SK-N-SH treated with all-trans-retinoic acid at 6 μM for 48 hours (cell line): Measurements from ENCODE around the gene KDM4B.

Experiments
- ATAC-seq: fragments of 200-7000 bp; cut with Tn5 transposase; 3 replicates; pipeline ENCODE4 v1.9.1; 2020; ENCODE audit warnings: mild to moderate bottlenecking, moderate library complexity
- ARNTL ChIP-seq: fragments of 450-650 bp; formaldehyde crosslinking; IDR thresholded peaks from 2 replicates; pipeline ENCODE4 v1.5.0; 2020; ENCODE audit warnings: low read depth, mild to moderate bottlenecking, moderate library complexity, borderline replicate concordance
- BACH2 ChIP-seq: fragments of 250-450 bp; sonication (Bioruptor Pico); IDR thresholded peaks from 2 replicates; pipeline ENCODE4 v1.9.0; 2021; ENCODE audit warnings: mild to moderate bottlenecking, borderline replicate concordance
- CSDC2 ChIP-seq: fragments of 250-450 bp; sonication (Bioruptor Pico); IDR thresholded peaks from 2 replicates; pipeline ENCODE4 v1.5.0; 2020; ENCODE audit warnings: mild to moderate bottlenecking, moderate library complexity
- CSRNP3 ChIP-seq: fragments of 250-450 bp; sonication (Bioruptor Pico); IDR thresholded peaks from 2 replicates; pipeline ENCODE4 v1.5.1; 2021; ENCODE audit warnings: mild to moderate bottlenecking, moderate library complexity
- ESRRG ChIP-seq: fragments of 250-450 bp; sonication (Bioruptor Pico); IDR thresholded peaks from 2 replicates; pipeline ENCODE4 v1.6.1; 2021; ENCODE audit warnings: mild to moderate bottlenecking
- GLIS3 ChIP-seq: fragments of 250-450 bp; sonication (Bioruptor Pico); IDR thresholded peaks from 2 replicates; pipeline ENCODE4 v1.5.0; 2020; ENCODE audit warnings: mild to moderate bottlenecking, moderate library complexity
- ISL1 ChIP-seq: fragments of 250-450 bp; sonication (Bioruptor Pico); IDR thresholded peaks from 2 replicates; pipeline ENCODE4 v2.1.2; 2022; ENCODE audit warnings: mild to moderate bottlenecking, moderate library complexity
- PATZ1 ChIP-seq: fragments of 250-450 bp; sonication (Bioruptor Pico); IDR thresholded peaks from 2 replicates; pipeline ENCODE4 v1.8.0; 2020; ENCODE audit warnings: mild to moderate bottlenecking, moderate library complexity, borderline replicate concordance
- POU6F1 ChIP-seq: fragments of 250-450 bp; sonication (Bioruptor Pico); IDR thresholded peaks from 2 replicates; pipeline ENCODE4 v1.8.0; 2021; ENCODE audit warnings: low read depth, mild to moderate bottlenecking, moderate library complexity, borderline replicate concordance
- PPARA ChIP-seq: fragments of 250-450 bp; sonication (Bioruptor Pico); IDR thresholded peaks from 2 replicates; pipeline ENCODE4 v1.5.0; 2020; ENCODE audit warnings: mild to moderate bottlenecking, borderline replicate concordance
- RARB ChIP-seq: fragments of 250-450 bp; sonication (Bioruptor Pico); IDR thresholded peaks from 2 replicates; pipeline ENCODE4 v1.8.0; 2021; ENCODE audit warnings: mild to moderate bottlenecking, moderate library complexity
- SNAI2 ChIP-seq: fragments of 250-450 bp; sonication (Bioruptor Pico); IDR thresholded peaks from 2 replicates; pipeline ENCODE4 v1.5.0; 2020; ENCODE audit warnings: mild to moderate bottlenecking, moderate library complexity
- TCF4 ChIP-seq: fragments of 250-450 bp; sonication (Bioruptor Pico); IDR thresholded peaks from 2 replicates; pipeline ENCODE4 v1.8.0; 2021; ENCODE audit warnings: mild to moderate bottlenecking, moderate library complexity, borderline replicate concordance
- TSHZ2 ChIP-seq: fragments of 250-450 bp; sonication (Bioruptor Pico); IDR thresholded peaks from 2 replicates; pipeline ENCODE4 v1.5.0; 2020; ENCODE audit warnings: mild to moderate bottlenecking, moderate library complexity
- ZC3H10 ChIP-seq: fragments of 250-450 bp; sonication (Bioruptor Pico); IDR thresholded peaks from 2 replicates; pipeline ENCODE4 v1.5.1; 2021; ENCODE audit warnings: mild to moderate bottlenecking, moderate library complexity
- ZFP3 ChIP-seq: fragments of 250-450 bp; sonication (Bioruptor Pico); IDR thresholded peaks from 2 replicates; pipeline ENCODE4 v1.5.0; 2020; ENCODE audit warnings: mild to moderate bottlenecking, moderate library complexity
- ZFP30 ChIP-seq: fragments of 450-650 bp; formaldehyde crosslinking; IDR thresholded peaks from 2 replicates; pipeline ENCODE4 v1.5.0; 2022; ENCODE audit warnings: mild to moderate bottlenecking, moderate library complexity
- ZNF565 ChIP-seq: fragments of 450-650 bp; formaldehyde crosslinking; conservative IDR thresholded peaks from 2 replicates; pipeline ENCODE4 v1.5.0; 2020; ENCODE audit warnings: low read depth, mild to moderate bottlenecking, moderate library complexity
- ZNF70 ChIP-seq: fragments of 450-650 bp; formaldehyde crosslinking; IDR thresholded peaks from 2 replicates; pipeline ENCODE4 v1.5.0; 2020; ENCODE audit warnings: mild to moderate bottlenecking, moderate library complexity

The KDM4B gene

GRCh38 chr19:4997297-4997696 is 28.4 kb downstream of the KDM4B start:
- no peak for TF ChIP-seq ZNF565 (CRISPR knock-in tag)
- no peak for TF ChIP-seq PPARA (CRISPR knock-in tag)
- no peak for TF ChIP-seq ISL1
- TF ChIP-seq POU6F1 = no peak
- no peak for TF ChIP-seq ZC3H10
- TF ChIP-seq ESRRG (CRISPR knock-in tag) = no peak
- no peak for ATAC-seq

- ATAC-seq = no peak
Measured at GRCh38 chr19:5000120-5000611, 31.3 kb downstream of the KDM4B start.

GRCh38 chr19:5001615-5002014 is 32.7 kb downstream of the KDM4B start:
- TF ChIP-seq TCF4 (CRISPR knock-in tag) = no peak
- no peak for TF ChIP-seq CSRNP3 (CRISPR knock-in tag)
- TF ChIP-seq ZNF70 (CRISPR knock-in tag) = no peak
- no peak for TF ChIP-seq GLIS3
- no peak for TF ChIP-seq ISL1
- TF ChIP-seq POU6F1 = no peak
- no peak for TF ChIP-seq ZFP30 (CRISPR knock-in tag)
- TF ChIP-seq SNAI2 (CRISPR knock-in tag) = no peak
- TF ChIP-seq ESRRG (CRISPR knock-in tag) = no peak
- TF ChIP-seq BACH2 = no peak
- no peak for TF ChIP-seq ZC3H10
- TF ChIP-seq ARNTL (CRISPR knock-in tag) = no peak
- no peak for TF ChIP-seq TSHZ2 (CRISPR knock-in tag)
- TF ChIP-seq PATZ1 (CRISPR knock-in tag) = no peak
- ATAC-seq = peak; percentile 80

More at GRCh38 chr19:5000120-5000611, 31.3 kb downstream of the KDM4B start:
- TF ChIP-seq ISL1 = no peak
- no peak for TF ChIP-seq PPARA (CRISPR knock-in tag)
- TF ChIP-seq ZFP30 (CRISPR knock-in tag) = no peak
- TF ChIP-seq, all 23 proteins: peak for 0

- no peak for ATAC-seq
- no peak for TF ChIP-seq ZFP3 (CRISPR knock-in tag)
- TF ChIP-seq ZC3H10 = no peak
- no peak for TF ChIP-seq ESRRG (CRISPR knock-in tag)
- no peak for TF ChIP-seq CSDC2 (CRISPR knock-in tag)
- TF ChIP-seq RARB = no peak
- no peak for TF ChIP-seq POU6F1
- TF ChIP-seq ARNTL (CRISPR knock-in tag) = no peak
- no peak for TF ChIP-seq PATZ1 (CRISPR knock-in tag)
- TF ChIP-seq CSRNP3 (CRISPR knock-in tag) = no peak
- TF ChIP-seq ZFP30 (CRISPR knock-in tag) = no peak
- TF ChIP-seq SNAI2 (CRISPR knock-in tag) = no peak
Measured at GRCh38 chr19:5002143-5002542, 33.2 kb downstream of the KDM4B start.
